Erythroblast (primary cell): Measurements from ENCODE around the gene CZIB.
"Not testable (repeated sequence)": the region's sequence is repeated elsewhere in the genome, so short reads cannot be mapped to it uniquely, and the experiment has no call there.

Experiments
- DNase-seq, 2 experiments: peaks; one replicate each; lab custom pipeline; 2025; lab: John Stamatoyannopoulos, UW
- GATA1 ChIP-seq: IDR thresholded peaks from 2 replicates; pipeline ENCODE4 v1.6.1; 2011; ENCODE audit warnings: low read depth, mild to moderate bottlenecking, control low read depth, low read length, moderate library complexity
- POLR2A ChIP-seq: IDR thresholded peaks from 2 replicates; pipeline ENCODE4 v1.6.1; 2011; ENCODE audit warnings: mild to moderate bottlenecking, low read length

Gene CZIB

DNA sequence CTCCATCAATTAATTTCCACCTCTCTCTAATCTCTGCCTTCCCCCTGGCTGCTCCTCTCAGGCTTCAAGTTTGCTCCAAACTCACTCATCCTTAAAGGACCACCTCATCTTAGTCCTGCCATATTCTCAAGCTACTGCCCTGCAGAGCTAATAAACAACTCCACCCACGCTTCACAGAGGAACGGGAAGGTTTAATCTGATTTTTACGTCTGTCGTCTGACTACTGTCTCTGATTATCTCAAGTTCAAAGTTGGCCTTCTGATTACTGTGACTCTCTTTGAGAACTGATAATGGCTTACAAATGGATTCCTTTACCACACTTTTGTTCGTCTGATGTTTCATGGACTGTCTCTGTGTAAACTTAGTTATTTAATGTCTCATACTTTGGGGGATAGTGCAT, 31.4 kb downstream of the CZIB start:
- TF ChIP-seq POLR2A (no peak), GATA1 (no peak)
- peak; percentile 32 to 77 for DNase-seq

DNA sequence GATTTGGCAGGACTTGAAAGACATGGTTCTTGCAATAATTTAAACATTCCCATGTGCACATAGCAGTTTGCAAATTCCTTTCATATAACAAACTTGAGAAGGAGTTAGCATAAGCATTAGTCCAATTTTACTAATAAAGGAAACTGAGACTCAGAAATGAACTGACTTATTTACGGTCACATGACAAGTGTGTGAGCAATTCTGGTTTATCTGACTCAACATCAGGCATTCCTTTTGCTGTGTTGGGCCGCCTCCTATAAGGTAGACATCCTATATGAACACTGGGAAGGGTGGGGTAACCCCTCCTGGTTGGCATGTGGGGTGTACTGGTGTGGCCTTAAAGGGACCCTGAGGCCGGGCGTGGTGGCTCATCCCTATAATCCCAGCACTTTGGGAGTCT, 32.3 kb downstream of the CZIB start:
- no peak for DNase-seq
- TF ChIP-seq GATA1 (no peak), POLR2A (no peak)

DNA sequence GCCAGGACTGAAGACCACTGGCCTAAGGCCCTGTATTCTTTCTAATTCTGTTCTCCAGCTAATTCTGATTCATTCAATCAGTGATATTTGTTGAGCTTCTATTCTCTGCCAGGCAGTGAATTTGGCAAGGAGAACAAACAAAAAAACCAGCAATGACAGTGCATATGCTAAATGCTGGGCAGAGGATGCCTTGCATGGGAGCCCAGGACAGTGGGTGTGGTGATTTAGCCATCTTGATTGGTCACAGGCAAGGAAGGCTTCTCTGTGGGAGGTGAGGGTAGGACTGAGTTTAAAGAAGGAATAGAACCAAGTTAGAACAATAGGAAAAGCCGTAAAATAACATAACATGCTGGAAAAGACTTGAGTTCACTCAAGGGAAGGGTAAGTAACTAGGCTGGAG, 33.0 kb downstream of the CZIB start:
- peak in 1 of 2 experiments; percentile 11 for DNase-seq

DNA sequence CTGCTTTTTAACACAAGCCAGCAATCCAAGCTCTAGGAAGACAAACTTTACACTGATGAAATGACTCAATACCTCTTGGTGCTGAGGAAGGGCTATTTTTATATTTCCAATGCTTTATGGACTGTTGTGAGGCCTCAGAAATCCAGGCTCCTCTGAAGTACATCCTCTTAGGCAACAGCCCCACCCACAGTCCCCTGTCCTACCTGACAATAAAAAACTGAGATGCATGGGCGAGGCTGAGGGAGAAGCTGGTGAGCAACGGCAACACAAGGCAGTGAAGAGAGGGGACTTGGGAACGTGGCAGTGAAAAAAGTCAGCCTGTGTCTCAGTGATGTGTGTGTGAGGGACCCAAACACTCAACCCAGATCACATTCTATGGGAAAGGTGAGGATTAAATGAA, 33.9 kb downstream of the CZIB start:
- no peak for TF ChIP-seq POLR2A
- TF ChIP-seq GATA1: no peak
- no peak for DNase-seq

More for the DNA sequence above, 33.0 kb downstream of the CZIB start:
- TF ChIP-seq POLR2A: no peak
- TF ChIP-seq GATA1: no peak

DNA sequence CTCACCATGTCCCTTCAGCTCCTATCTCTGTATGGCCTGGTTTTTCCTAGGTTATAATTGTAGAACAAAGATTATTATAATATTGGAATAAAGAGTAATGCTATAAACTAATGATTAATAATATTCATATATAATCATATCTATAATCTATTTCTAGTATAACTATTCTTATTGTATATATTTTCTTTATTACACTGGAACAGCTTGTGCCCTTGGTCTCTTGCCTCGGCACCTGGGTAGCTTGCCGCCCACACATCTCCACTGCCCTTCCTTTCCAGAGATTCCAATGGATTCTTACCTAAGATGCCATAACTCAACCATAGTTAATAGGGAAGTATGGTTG, 34.5 kb downstream of the CZIB start:
- not testable (repeated sequence) for DNase-seq

DNA sequence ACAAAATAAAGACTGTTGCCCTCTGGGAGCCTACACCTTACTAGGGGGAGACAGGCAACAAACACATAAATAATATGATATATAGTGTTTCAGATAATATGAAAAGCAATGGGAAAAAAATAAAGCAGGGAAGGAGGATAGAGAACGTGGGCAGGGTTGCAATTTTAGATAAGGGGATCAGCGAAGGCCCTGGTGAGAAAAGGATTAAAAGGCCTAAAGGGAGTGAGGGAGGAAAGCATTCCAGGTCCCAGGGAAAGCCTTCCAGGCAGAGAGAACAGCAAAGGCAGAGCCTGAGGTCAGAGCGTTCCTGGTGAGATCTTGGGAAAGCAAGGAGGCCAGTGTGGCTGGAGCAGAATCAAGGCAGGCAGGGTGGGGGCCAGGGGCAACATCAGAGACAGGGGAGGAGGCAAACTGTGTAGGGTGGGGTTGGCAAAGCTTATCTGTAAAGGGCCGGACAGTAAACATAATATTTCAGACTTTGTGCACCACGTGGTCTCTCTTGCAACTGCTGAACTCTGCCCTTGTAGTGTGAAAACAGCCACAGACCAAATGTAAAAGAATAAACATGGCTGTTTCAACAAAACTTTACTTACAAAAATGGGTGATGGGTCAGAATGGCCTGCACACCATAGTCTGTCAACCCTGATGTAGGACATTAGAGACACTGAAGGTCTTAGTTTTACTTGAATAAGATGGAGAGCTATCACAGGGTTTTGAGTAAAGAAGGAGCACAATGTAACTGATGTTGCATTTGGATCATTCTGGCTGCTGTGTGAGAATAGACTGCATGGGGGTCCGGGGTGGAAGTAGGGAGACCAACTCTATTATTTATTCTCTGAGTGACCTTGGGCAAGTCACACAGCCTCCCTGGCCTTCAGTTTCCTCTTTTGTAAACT, 37.1 kb downstream of the CZIB start:
- DNase-seq: peak; percentile 86 to 90
- TF ChIP-seq POLR2A: no peak
- TF ChIP-seq GATA1: no peak

DNA sequence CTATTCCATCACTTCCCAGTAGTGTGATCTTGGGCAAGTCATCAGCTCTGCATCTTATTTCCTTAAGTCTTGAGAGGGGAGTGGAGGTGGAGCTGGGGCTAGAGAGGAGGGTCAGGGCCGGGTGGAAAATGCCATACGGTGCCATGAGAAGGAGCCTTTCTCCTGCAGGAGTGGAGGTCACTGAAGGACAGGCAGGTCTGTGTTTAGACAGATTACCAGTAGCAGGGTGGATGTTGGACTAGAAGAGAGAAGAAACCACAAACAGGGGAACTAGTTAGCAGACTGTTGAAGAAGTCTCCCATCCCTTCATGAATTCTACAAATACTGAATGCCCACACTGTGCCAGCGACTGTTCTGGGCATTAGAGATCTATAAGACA, 37.7 kb downstream of the CZIB start:
- DNase-seq: peak; percentile 49 to 52
- TF ChIP-seq POLR2A: no peak
- no peak for TF ChIP-seq GATA1

DNA sequence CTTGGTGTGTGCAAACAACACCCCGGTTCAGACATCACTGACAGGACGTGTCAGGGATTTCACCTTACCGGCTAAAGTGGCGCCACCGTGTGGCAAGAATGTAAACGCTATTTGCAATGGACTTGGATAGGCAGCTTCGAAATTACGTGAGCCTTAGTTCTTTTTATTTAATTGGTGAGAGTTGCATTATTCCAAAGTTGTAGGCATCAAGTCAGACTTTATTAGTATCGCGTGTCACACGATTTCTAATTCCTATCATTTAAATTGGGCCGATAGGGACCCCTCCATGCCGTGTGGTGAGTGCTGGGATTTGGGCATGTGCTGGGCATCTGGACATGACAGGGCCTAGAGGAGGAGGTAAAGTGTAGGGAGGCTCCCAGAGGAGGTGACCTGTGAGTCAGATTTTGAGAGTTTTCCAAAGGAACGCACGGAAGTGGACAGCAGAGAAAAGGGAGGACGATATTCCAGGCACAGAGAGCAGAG, 38.3 kb downstream of the CZIB start:
- no peak for TF ChIP-seq GATA1
- no peak for TF ChIP-seq POLR2A
- DNase-seq: peak; percentile 84 to 92

DNA sequence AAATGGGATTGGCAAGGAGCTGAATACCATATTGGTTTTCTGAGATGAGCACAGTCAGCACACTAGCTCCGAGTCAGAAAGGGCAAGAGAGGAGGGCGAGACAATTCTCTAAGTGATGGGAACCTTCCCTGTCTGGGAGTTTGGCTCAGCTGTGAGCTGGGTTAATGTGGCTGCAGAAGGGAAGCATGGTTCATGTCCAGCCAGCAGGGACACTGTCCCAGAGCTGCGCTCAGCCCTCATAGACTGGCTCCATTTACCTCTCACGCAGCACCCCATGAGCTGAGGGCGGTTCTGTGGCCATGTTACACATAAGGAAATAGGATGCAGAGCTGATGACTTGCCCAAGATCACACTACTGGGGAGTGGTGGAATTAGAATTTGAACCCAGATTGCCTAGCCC, 39.5 kb downstream of the CZIB start:
- TF ChIP-seq GATA1 (no peak), POLR2A (no peak)
- DNase-seq: no peak

DNA sequence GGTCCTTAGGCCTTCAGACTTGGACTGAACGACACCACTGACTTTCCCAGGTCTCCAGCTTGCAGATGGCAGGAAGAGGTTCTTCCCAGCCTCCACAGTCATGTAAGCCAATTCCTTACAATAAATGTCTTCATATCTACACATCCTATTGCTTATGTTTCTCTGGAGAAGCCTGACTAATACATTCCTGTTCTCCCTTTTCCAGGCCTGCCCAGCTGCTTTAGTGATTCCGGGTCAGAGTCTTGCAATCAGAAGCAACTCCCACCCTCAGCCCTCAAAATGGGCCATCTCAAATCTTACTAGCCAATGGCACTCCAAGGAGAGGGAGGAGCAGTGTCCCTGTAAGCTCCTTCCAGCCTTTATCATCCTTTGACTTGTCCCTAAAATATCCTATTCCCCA, 40.2 kb downstream of the CZIB start:
- no peak for TF ChIP-seq POLR2A
- TF ChIP-seq GATA1: no peak
- no peak for DNase-seq

DNA sequence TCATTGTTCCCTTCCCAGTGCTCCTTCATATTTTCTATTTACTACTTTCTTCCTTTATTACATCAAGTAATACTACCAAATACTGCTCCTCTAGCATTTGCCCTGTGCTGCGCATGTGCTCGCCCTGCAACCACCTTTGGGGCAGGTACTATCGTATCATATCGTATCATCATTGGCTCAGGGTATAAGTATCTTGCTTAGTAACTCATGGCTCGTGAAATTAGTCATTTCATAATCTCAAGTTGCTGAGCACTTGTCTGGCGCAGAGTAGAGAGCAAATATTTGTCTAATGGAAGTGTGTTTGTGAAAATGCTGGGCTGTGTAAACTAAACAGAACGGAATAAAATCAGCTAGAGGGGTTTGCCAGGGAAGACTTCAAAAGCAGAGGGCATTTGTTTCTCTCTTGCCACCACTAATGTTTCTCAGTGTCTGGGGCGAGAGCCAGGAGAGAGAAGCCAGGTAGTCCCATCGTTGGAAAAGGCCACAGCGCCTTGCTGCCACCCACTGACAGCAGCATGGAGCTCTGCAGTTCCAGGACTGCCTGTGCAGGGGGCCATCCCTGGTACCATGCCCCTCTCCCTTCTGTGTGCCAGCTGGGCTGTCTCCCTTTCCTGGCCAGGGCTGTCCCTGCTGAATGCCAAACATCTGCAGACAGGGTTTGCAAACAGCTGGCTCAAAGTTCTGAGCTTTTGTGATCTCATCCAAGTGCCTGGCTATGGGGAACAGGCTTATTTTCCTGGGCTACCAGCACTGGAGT, 43.8 kb downstream of the CZIB start:
- no peak for DNase-seq
- TF ChIP-seq POLR2A: no peak
- no peak for TF ChIP-seq GATA1

DNA sequence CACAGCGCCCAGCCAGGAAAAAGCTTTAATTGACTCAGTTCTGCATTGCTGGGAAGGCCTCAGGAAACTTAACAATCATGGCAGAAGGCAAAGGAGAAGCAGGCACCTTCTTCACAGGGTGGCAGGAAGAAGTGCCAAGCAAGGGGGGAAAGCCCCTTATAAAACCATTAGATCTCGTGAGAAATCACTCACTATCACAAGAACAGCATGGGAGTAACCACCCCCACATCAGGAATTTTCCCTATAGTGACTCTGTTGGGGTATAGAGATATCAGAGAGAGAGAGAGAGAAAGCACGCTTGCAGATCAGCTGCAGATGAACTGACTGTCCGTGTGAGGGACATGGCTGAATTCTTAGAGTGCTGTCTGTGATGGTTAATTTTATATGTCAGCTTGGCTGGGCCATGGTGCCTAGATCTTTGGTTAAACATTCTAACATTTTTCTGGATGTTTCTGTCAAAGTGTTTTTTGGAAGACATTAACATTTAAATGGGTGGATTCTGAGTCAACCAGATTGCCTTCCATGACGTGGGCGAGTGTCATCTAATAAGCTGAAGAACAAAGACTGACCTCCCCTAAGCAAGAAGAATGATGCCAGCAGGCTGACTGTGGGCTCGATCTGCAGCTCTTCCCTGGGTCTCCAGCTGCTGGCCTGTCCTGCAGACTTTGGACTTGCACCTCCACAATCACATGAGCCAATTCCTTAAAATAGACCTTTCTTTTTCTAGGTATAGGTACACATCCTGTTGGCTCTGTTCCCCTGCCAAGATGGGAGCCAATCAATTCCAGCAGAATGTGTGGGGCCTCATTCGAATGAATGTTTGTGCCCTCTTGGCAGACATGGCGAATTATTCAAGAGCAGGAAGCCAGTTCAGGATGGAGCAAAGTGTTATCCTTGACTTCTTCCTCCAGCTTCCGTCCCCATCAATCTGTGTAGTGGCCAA, 45.2 kb downstream of the CZIB start:
- DNase-seq: no peak
- no peak for TF ChIP-seq POLR2A
- no peak for TF ChIP-seq GATA1

DNA sequence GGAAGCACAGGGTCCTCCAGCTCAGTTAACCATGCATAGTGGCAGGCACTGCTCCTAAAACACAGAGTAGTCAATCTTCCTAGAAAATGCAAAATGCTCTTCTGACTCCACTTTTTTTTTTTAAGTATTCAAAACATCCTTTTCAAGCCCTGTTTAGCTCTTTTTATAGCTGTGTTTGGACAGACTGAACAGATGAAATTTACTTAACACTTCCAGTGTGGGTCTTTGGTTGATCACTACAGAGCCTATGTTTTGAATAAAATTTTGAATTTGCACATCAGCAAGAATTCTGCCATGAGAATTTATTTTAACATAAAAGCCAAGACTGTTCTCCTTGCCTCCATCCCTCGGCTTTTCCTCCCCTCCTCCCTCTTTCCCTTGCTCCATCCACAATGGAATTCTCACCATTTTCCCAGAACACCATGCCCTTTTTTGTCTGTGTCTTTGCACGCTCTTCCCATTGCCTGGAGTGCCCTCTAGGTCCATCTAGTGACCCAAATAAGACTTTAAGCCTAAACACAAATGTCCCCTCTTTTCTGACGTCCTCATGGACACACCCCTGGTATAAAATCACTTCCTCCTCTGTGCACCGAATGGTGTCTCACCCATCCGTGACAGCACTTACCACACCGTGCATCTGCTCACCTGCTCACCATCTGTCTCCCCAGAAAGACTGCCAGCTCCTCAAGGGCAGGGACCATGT, 47.9 kb downstream of the CZIB start:
- DNase-seq: no peak
- TF ChIP-seq GATA1 (no peak), POLR2A (no peak)
